Neural cell (in vitro differentiated cells): Measurements from ENCODE around the gene INSIG1. TPM values are rescaled to one million over a fixed set of nuclear protein-coding genes. Genes with fewer than 3 reads are reported as not detected.

Source experiments
- H2AFZ ChIP-seq: fragments of 200-600, 300-800 bp; sonication (generic), shearing (Covaris generic); 2 replicates; pipeline ENCODE4 v1.6.0; 2014; ENCODE audit warnings: low read depth, mild to moderate bottlenecking, antibody characterized with exemption, low read length, moderate library complexity
- H3F3A ChIP-seq: fragments of 200-600 bp; shearing (Covaris generic); 2 replicates; pipeline ENCODE4 v1.6.1; 2016; ENCODE audit warnings: mild to moderate bottlenecking, moderate library complexity, mixed read lengths, antibody characterized with exemption, low read length; ENCODE audit not compliant: insufficient read depth, poor library complexity, severe bottlenecking
- H3K27ac ChIP-seq: fragments of 200-600, 300-800 bp; sonication (generic), shearing (Covaris generic); 2 replicates; pipeline ENCODE4 v1.5.1; 2014; ENCODE audit warnings: mild to moderate bottlenecking, low read length, moderate library complexity
- H3K27me3 ChIP-seq: fragments of 300-800, 200-600 bp; sonication (generic), shearing (Covaris generic); 2 replicates; pipeline ENCODE4 v1.6.0; 2014; ENCODE audit warnings: mild to moderate bottlenecking, low read depth, low read length, moderate library complexity; ENCODE audit not compliant: insufficient read depth
- H3K36me3 ChIP-seq: fragments of 300-800, 200-600 bp; sonication (generic), shearing (Covaris generic); 2 replicates; pipeline ENCODE4 v1.5.1; 2014; ENCODE audit warnings: mild to moderate bottlenecking, antibody characterized with exemption, low read length, moderate library complexity; ENCODE audit not compliant: insufficient read depth
- H3K4me2 ChIP-seq: fragments of 300-800, 200-600 bp; sonication (generic), shearing (Covaris generic); 2 replicates; pipeline ENCODE4 v1.6.0; 2014; ENCODE audit warnings: mild to moderate bottlenecking, low read length
- H3K4me3 ChIP-seq: fragments of 300-800, 200-600 bp; sonication (generic), shearing (Covaris generic); 2 replicates; pipeline ENCODE4 v1.5.1; 2014; ENCODE audit warnings: mild to moderate bottlenecking, low read length, moderate library complexity
- H3K79me2 ChIP-seq: fragments of 200-600 bp; shearing (Covaris generic); replicated peaks from 2 replicates; pipeline ENCODE4 v1.6.0; 2014; ENCODE audit warnings: mild to moderate bottlenecking, low read length, moderate library complexity; ENCODE audit not compliant: insufficient read depth
- H3K9ac ChIP-seq: fragments of 300-800, 200-600 bp; sonication (generic), shearing (Covaris generic); 2 replicates; pipeline ENCODE4 v1.6.1; 2016; ENCODE audit warnings: mild to moderate bottlenecking, low read length, mixed read lengths
- H3K9me2 ChIP-seq: fragments of 200-600 bp; shearing (Covaris generic); 2 replicates; pipeline ENCODE4 v1.6.1; 2016; ENCODE audit warnings: mild to moderate bottlenecking, low read length, mixed read lengths; ENCODE audit not compliant: insufficient read depth
- H3K9me3 ChIP-seq: fragments of 200-600, 300-800 bp; sonication (generic), shearing (Covaris generic); 2 replicates; pipeline ENCODE4 v1.6.1; 2016; ENCODE audit warnings: mild to moderate bottlenecking, mixed run types, low read length, moderate library complexity, mixed read lengths
- H4K20me1 ChIP-seq: fragments of 200-600 bp; shearing (Covaris generic); 2 replicates; pipeline ENCODE4 v1.6.1; 2016; ENCODE audit warnings: mild to moderate bottlenecking, mixed run types; ENCODE audit not compliant: insufficient read depth
- EP300 ChIP-seq: fragments of 450-650 bp; conservative IDR thresholded peaks from 2 replicates; pipeline ENCODE4 v1.6.1; 2014; ENCODE audit warnings: antibody characterized with exemption, mild to moderate bottlenecking, moderate library complexity; ENCODE audit not compliant: poor library complexity, severe bottlenecking
- EZH2 ChIP-seq: fragments of 200-600, 300-800 bp; shearing (Covaris generic), sonication (generic); IDR thresholded peaks from 2 replicates; pipeline ENCODE4 v1.6.1; 2014; ENCODE audit warnings: antibody characterized with exemption, low read length, borderline replicate concordance, mild to moderate bottlenecking; ENCODE audit not compliant: insufficient read depth, poor library complexity, severe bottlenecking
- MXI1 ChIP-seq: fragments of 450-650 bp; conservative IDR thresholded peaks from 2 replicates; pipeline ENCODE4 v1.6.1; 2014; ENCODE audit warnings: antibody characterized with exemption, mild to moderate bottlenecking; ENCODE audit not compliant: poor library complexity, severe bottlenecking
- POLR2AphosphoS5 ChIP-seq: IDR thresholded peaks from 2 replicates; pipeline ENCODE4 v1.6.1; 2012
- RAD21 ChIP-seq: fragments of 450-650 bp; conservative IDR thresholded peaks from 2 replicates; pipeline ENCODE4 v1.6.1; 2014; ENCODE audit warnings: antibody characterized with exemption, mild to moderate bottlenecking, moderate library complexity
- REST ChIP-seq: IDR thresholded peaks from 2 replicates; pipeline ENCODE4 v1.6.1; 2012; ENCODE audit warnings: borderline replicate concordance
- SMC3 ChIP-seq: fragments of 450-650 bp; conservative IDR thresholded peaks from 2 replicates; pipeline ENCODE4 v1.6.1; 2014; ENCODE audit warnings: antibody characterized with exemption, mild to moderate bottlenecking, moderate library complexity; ENCODE audit not compliant: poor library complexity
- TAF1 ChIP-seq: IDR thresholded peaks from 2 replicates; pipeline ENCODE4 v1.6.1; 2012; ENCODE audit warnings: low read depth
- polyA plus RNA-seq: library from polyadenylated mRNA; depleted of rRNA; stranded (reverse); fragments of >200 nt; gene quantifications from 2 replicates; pipeline ENCODE4 v1.2.3, GENCODE V29; 2014
- TF ChIP-seq, protein P1 (sequence below): fragments of 450-650 bp; IDR thresholded peaks from 2 replicates; pipeline ENCODE4 v1.5.1; 2014; ENCODE audit warnings: antibody characterized with exemption, mild to moderate bottlenecking, moderate library complexity; ENCODE audit not compliant: poor library complexity, severe bottlenecking

INSIG1 gene
- polyA plus RNA-seq, 1 donor from 2014 or later, result 71.0 TPM

GRCh38 chr7:155291729-155292128, 5.9 kb upstream of the INSIG1 start:
- no peak for TF ChIP-seq POLR2AphosphoS5
- TF ChIP-seq EZH2, result no peak
- no peak for TF ChIP-seq REST
- no peak for TF ChIP-seq MXI1
- no peak for TF ChIP-seq SMC3
- TF ChIP-seq RAD21, result no peak
- no peak overlapping the region for H3K27ac ChIP-seq
- H3K9me2 ChIP-seq, result no peaks in the 10 kb centered on the region
- no peak overlapping the region for H3K9ac ChIP-seq
- H3K9me3 ChIP-seq, result peaks cover 3% of the 10 kb centered on the region
- no peaks in the 10 kb centered on the region for H4K20me1 ChIP-seq
- no peaks in the 10 kb centered on the region for H3K79me2 ChIP-seq
- no peaks in the 10 kb centered on the region for H3K27me3 ChIP-seq
- H3K36me3 ChIP-seq, result no peaks in the 10 kb centered on the region
- H3K4me2 ChIP-seq, result no peak overlapping the region
- no peak overlapping the region for H3K4me3 ChIP-seq
- H2AFZ ChIP-seq, result no peak overlapping the region
- H3F3A ChIP-seq, result no peaks in the 10 kb centered on the region

- Histone ChIP-seq H2AFZ (no peak overlapping the region), H3K9me2 (no peaks in the 10 kb centered on the region), H3K36me3 (no peaks in the 10 kb centered on the region), H3K4me3 (no peak overlapping the region), H3K4me2 (no peak overlapping the region), H3F3A (no peaks in the 10 kb centered on the region), H3K27me3 (no peaks in the 10 kb centered on the region), H3K79me2 (no peaks in the 10 kb centered on the region), H3K9me3 (peaks cover 3% of the 10 kb centered on the region), H3K27ac (no peak overlapping the region), H4K20me1 (no peaks in the 10 kb centered on the region), H3K9ac (no peak overlapping the region)
- TF ChIP-seq, protein P1, sequence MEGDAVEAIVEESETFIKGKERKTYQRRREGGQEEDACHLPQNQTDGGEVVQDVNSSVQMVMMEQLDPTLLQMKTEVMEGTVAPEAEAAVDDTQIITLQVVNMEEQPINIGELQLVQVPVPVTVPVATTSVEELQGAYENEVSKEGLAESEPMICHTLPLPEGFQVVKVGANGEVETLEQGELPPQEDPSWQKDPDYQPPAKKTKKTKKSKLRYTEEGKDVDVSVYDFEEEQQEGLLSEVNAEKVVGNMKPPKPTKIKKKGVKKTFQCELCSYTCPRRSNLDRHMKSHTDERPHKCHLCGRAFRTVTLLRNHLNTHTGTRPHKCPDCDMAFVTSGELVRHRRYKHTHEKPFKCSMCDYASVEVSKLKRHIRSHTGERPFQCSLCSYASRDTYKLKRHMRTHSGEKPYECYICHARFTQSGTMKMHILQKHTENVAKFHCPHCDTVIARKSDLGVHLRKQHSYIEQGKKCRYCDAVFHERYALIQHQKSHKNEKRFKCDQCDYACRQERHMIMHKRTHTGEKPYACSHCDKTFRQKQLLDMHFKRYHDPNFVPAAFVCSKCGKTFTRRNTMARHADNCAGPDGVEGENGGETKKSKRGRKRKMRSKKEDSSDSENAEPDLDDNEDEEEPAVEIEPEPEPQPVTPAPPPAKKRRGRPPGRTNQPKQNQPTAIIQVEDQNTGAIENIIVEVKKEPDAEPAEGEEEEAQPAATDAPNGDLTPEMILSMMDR, result no peak
- TF ChIP-seq TAF1 (no peak), RAD21 (no peak), EP300 (no peak), POLR2AphosphoS5 (no peak), SMC3 (no peak), MXI1 (no peak), EZH2 (no peak), REST (no peak)
Measured at GRCh38 chr7:155292680-155293226, 4.9 kb upstream of the INSIG1 start.
